ENCODE measurements around the gene NR0B2.

The NR0B2 gene

GRCh38 chr1:26932531-26932930, 18.8 kb upstream of the NR0B2 start:
- DNase-seq: no peak

GRCh38 chr1:26923711-26924110, 9.9 kb upstream of the NR0B2 start:
- no peak for DNase-seq

- no peak for DNase-seq
Observed at GRCh38 chr1:26922901-26923300, 9.1 kb upstream of the NR0B2 start.

DNA sequence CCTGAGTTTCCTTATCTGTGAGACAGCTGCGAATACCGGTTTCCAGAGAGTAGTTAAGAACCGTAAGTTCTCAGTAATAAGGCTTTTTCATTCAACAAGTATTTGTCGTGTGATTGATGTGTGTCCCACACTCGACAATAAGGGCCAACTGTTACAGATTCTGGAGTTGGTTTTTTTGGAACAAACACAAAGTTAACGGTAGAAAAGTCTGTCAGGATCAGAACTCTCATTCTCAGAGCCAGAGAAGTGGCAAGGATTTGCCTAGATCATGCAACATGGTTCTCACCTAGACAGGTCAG, 8.6 kb upstream of the NR0B2 start:
- DNase-seq: no peak

GRCh38 chr1:26921540-26922430, 8.0 kb upstream of the NR0B2 start, which contains the start of gene NUDC:
TSS of gene NUDC (plus strand) at chr1:26921743. CDS start at chr1:26921849, 106 bp downstream.
- peak; percentile 92 for DNase-seq

GRCh38 chr1:26921126-26921539, 7.4 kb upstream of the NR0B2 start:
- no peak for DNase-seq

DNA sequence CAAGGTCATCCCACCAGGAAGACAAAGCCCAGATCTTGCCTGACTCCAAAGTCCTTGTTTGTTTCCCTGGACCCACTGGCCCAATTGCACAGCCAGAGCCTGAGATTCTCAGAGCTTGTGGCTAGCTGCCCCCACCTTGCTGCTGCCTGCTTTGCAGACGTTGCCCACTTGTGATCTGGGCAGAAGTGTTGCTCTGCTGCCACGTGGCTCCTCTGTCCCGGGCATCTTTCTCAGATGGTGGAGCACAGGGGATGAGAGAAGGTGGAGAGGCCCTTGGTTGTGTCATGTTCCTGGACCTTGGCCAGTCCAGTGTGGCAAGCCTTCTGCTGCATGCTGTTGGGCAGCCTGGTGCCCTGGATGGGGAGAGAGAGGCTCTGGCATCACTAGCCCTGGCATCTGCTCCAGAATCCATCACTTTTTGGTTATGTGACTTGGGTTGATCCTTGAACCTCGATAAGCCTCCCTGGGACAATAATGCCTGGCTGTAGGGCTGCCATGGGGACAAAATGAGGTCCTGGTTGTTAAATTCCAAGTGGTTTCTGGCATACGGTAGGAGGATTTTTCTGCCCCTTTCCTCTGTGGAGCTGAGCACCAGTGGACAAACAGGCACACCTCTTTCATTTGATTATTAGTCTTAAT, 1.5 kb upstream of the NR0B2 start:
- DNase-seq: no peak

DNA sequence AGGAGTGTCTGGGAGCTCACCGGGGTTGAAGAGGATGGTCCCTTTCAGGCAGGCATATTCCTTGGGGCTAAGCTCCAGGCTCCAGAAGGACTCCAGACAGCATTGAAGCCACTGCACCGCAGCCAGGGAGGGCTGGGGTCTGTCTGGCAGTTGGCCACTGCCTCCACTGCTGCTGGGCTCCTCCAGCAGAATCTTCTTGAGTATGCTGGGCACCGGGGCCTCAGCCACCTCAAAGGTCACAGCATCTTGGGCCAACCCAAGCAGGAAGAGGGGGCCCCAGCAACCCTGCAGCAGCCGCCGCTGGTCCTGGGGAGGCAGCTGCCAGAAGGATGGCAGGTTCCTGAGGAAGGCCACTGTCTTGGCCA, 404 bp downstream of the NR0B2 start:
- DNase-seq: no peak

DNA sequence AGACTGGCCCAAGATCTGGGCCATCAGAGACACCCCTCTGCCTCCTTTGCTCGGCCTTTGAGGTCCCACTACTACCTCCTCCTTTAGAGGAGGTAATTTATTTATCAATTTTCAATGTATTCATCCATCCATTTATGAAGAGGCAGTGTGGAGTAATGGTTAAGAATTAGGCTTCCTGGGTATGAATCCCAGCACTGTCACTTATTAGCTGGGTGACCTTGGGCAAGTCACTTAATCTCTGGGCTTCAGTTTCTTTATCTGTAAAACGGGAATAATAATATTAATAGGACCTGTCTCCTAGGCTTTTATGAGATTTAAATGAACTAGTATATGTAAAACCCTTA, 1.7 kb downstream of the NR0B2 start:
- no peak for DNase-seq

GRCh38 chr1:26911399-26912146, 2.2 kb downstream of the NR0B2 start:
- no peak for DNase-seq

- DNase-seq: no peak
Observed at GRCh38 chr1:26910343-26911160, 3.2 kb downstream of the NR0B2 start.

GRCh38 chr1:26909951-26910342, 3.8 kb downstream of the NR0B2 start:
- DNase-seq: no peak

DNA sequence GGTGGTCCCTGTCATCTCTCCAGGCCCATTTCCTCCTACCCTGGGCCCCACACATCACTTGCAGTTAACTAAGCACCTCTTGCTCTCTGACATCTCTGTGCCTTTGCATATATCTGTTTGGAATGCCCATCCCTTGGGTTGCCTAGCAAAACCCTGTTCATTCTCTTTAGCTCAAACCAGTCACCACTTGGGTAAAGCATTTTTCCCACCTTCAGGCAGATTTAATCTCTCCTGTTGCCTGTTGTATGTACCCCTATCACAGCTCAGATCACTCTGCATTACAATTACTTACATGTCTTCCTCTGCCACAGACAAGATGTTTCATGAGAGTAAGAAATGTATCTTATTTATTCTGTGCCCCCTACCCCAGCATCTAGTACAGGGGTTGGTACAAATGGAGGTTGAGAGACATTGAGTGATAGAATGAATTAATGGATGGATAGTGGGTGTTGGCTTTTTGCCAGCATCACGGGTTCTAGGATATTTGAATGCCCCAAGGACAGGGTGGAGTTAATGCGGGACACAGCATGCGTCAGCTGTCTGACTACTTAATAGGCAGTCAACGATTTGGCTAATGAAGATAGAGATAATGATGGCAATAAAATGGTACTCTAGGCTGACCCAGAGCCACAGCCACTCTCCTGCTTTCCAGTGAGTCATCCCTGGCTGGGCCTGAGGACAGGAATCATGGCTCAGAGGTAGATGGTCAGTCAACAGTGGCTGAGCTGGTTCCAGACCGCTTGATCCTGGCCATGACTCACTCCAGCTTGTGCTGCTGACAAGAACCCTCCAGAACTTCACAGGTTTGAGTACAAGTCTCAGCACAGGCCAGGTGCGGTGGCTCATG, 6.5 kb downstream of the NR0B2 start:
- no peak for DNase-seq

DNA sequence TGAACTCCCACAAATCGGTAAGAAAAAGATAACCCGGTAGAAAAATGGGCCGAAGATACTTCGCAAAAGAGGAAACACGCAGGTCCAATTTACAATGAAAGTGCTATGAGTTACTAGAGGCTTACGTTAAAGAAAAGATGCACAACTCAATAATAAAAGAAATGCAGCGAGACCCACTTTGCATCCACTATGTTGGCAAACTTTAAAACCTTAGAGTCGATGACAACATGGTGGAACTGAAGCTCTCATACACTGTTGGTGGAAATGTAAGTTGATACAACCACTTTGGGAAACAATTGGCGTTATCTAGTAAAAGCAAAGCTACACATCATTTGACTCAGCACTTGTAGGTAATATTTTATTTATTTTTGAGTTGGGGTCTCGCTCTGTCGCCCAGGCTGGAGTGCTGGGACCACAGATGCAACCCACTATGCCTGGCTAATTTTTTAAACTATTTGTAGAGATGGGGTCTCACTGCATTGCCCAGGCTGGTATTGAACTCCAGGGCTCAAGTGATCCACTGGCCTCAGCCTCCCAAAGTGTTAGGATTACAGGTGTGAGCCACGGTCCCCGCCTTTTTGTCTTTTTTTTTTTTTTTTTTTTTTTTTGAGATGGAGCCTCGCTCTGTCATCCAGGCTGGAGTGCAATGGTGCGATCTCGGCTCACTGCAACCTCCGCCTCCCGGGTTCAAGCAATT, 12.8 kb downstream of the NR0B2 start:
- no peak for DNase-seq

DNA sequence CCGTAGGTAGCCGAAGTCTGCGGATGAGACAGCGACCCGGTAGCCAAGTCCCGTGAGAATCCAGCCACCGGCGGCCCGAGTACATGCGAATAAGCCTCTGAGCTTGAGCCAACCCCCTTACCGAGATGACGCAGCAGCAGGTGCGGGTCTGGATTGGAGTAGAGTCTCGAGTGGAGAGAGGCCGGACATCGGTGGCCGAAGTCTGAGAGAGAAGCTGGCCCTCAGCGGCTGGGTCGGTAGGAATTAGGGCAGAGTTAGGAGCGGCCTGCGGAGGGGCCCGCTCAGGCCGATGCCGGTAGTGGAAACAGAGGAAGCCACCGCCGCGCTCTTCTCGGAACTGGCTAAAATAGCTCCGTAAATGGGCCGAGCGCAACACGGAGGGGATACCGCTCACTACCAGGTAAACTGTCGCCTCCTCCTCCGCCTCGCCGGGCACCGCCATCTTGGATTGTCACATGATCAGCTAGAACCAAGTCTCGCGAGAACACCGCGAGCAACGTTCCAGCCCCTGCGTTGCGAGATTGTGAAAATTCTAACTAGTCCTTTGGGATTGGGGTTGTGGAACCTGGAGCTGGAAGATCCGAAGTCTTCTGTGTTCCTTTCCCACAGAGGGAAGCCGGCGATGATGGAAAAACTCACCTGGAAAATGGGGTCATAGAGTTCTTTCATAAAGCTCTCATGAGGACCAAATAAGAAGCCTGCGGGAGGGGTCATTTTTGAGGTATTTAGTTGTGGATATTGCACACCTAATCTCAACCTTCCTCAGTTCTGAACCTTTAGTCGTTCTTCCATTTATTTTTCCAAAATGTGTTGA, 13.6 kb downstream of the NR0B2 start, which contains the start of gene GPATCH3:
GPATCH3 (minus strand) TSS at position 467 of the 814 bp plus-strand sequence; CDS start at position 442, 25 bp downstream.
- peak; percentile 83 for DNase-seq

GRCh38 chr1:26897351-26897750, 16.4 kb downstream of the NR0B2 start:
- no peak for DNase-seq

DNA sequence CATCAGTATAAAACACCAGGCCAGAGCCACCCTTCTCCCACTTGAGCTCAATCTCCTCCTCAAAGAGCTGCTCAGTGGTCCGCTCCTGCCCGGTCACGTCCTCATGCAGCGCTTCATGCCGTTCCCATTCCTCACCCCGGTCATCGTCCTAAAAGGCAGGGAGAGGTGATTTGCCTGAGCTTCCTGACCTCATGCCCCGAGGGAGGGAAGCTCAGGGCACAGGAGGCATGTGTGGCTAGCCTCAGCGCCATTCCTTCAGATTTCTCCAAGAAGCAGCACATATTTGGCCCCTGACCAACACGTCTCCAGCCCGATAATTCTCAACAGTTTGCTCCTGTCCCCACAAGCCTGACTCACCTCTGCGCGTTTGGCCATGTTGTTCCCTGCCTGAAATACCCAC, 19.5 kb downstream of the NR0B2 start:
- no peak for DNase-seq

DNA sequence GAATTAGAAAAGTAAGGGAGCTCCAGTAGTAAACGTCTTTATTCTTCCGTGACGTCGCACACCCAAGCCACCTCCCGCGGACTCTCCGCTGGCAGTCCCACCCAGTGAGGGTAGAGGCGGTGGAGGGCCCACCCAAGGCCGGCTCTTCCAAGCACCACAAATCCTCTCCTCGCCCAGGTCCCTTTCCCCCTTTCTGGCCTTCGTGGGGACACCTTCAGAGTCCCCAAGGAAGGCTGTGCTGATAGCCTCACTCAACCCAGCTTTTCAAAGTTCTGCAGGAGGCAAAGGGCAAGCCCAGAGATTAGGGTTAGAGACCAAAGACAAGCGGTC, 23.3 kb downstream of the NR0B2 start:
- DNase-seq: no peak

DNA sequence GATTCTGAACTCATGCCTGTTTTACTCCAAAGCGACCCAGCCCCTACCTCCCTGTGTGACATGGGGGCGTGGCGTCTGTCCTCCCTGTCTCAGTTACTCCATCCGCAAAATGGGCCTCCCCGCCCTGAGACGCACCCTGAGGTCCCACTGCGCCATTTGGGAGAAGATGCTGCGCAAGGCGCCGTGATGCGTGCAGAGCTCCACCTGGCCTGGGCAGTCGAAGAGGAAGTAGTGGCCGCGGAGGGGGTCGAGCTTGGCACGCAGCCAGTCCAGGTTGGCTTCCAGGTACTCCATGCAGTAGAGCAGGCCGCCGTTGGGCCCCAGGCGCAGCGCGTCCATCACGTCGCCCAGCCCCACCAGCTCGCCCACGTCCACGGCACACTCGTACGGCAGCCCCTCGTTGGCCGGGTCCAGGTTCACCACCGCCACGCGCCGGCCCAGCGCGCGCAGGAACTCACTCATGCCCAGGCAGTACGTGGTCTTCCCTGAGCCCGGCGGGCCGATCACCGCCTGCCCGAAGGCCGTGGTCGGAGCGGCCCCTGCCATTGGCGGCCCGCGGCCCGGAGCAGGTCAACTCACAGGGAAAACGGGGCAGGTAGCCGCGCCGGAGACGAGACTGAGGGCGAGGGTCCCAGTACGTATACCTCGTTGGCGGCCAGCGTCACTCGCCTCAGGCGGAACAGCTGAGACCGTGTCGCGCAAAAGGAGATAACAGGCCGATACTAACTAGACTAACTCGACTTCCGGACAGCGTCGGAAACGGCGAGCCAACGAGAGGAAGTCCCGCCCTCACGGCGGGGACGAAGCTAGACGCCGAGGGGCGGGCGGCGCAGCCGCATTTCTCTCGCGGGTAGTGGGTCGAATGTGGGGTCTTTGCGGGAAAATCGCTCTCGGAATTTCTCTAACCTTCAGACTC, 24.0 kb downstream of the NR0B2 start, which contains the start of gene GPN2:
GPN2 (minus strand) TSS at position 733 of the 916 bp plus-strand sequence; CDS start at position 546, 187 bp downstream.
- DNase-seq: peak; percentile 75

Data from stimulated activated CD4-positive, alpha-beta T cell treated with anti-CD3 and anti-CD28 coated beads, Interleukin-12 subunit alpha, Interleukin-12 subunit beta, amount 100 ng/mL, for 4 hours (primary cell).